Small intestine (tissue), 7 donors: ENCODE data around the gene LBR. TPM values are rescaled to one million over a fixed set of nuclear protein-coding genes. Genes with fewer than 3 reads are reported as not detected.

Experiments used
- DNase-seq, 2 donors: peaks; one replicate each; pipeline versions ENCODE4 v3.0.0 to v3.0.0-alpha.2; 2013
- FAIRE-seq: peaks from 2 replicates; lab custom pipeline; 2012; peaks lifted over from hg19 to GRCh38; lab: Jason Lieb, UNC
- H3K27ac ChIP-seq, 3 donors: one replicate each; pipeline ENCODE4 v1.5.1; 2013; ENCODE audit warnings: low read length in 2 of 3, mild to moderate bottlenecking in 2 of 3, control low read depth in 1 of 3, inconsistent platforms in 1 of 3, low read depth in 1 of 3, moderate library complexity in 1 of 3
- H3K27me3 ChIP-seq, 3 donors: one replicate each; pipeline ENCODE4 v1.6.1; 2013; ENCODE audit warnings: low read length in 3 of 3, inconsistent platforms in 1 of 3; ENCODE audit not compliant: control insufficient read depth in 3 of 3, insufficient read depth in 3 of 3
- H3K36me3 ChIP-seq, 3 donors: one replicate each; pipeline ENCODE4 v1.6.1; 2013; ENCODE audit warnings: low read length in 3 of 3, inconsistent platforms in 1 of 3, low read depth in 1 of 3, mild to moderate bottlenecking in 1 of 3, moderate library complexity in 1 of 3; ENCODE audit not compliant: control insufficient read depth in 3 of 3, insufficient read depth in 2 of 3
- H3K4me1 ChIP-seq, 3 donors: one replicate each; pipeline ENCODE4 v1.6.1; 2013; ENCODE audit warnings: low read length in 2 of 3, inconsistent platforms in 1 of 3, low read depth in 1 of 3, mild to moderate bottlenecking in 1 of 3, moderate library complexity in 1 of 3; ENCODE audit not compliant: control insufficient read depth in 3 of 3, insufficient read depth in 2 of 3
- H3K4me3 ChIP-seq, 3 donors: one replicate each; pipeline ENCODE4 v1.5.1; 2013; ENCODE audit warnings: low read length in 3 of 3, control low read depth in 1 of 3, inconsistent platforms in 1 of 3, low read depth in 1 of 3, mild to moderate bottlenecking in 1 of 3, moderate library complexity in 1 of 3
- H3K9me3 ChIP-seq, 2 donors: one replicate each; pipeline ENCODE4 v1.6.1; 2013; ENCODE audit warnings: low read depth in 1 of 2, low read length in 1 of 2; ENCODE audit not compliant: control insufficient read depth in 2 of 2, insufficient read depth in 1 of 2
- WGBS, 3 donors: extraction: QIAGEN DNeasy Blood & Tissue Kit; methylation state at CpG; one replicate each; pipeline ENCODE4 v1.1.7; 2013; 5-methylcytosine and 5-hydroxymethylcytosine counted together
- polyA plus RNA-seq, 4 donors: library from polyadenylated mRNA; stranded (reverse) in 3 of 4; unstranded in 1 of 4; fragments of 200-250 nt in 3 of 4; fragments of 120-200 nt in 1 of 4; gene quantifications; one replicate each; pipeline versions ENCODE4 v1.2.1 to v1.2.3, GENCODE V29; 2013
- donor health status: healthy with polysubstance abuse.
- donor health status: control.
- donor health status: control.
- donor health status: Bipolar disorder and iron deficiency.
- donor health status: healthy.

LBR gene
- polyA plus RNA-seq, 4 donors: 7.3 to 64.9 (median 35.5) TPM

DNA sequence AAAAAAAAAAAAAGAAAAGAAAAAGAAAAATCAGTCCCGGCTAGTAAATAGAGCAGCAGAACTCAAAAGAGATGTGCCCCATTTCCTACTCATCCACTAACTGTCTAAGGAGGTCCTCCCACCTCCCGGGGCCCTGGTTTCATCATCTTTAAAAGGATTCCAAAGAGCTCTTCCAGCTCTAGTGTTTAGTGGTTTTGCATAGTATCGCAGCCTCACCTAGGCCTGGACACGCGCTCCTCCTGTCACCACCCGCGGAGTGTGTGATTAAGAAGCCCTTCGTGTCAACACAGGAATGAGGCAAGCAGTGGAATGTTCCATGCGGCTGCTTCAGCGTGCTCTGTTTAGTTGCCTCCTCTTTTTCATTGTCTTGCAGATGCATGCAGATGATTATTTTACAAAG is 49.0 kb downstream of the LBR start:
- Histone ChIP-seq H3K36me3 (no peaks in the 10 kb centered on the region), H3K4me3 (no peak overlapping the region), H3K9me3 (no peaks in the 10 kb centered on the region), H3K4me1 (no peaks in the 10 kb centered on the region), H3K27ac (no peak overlapping the region), H3K27me3 (no peaks in the 10 kb centered on the region)
- FAIRE-seq (no peak), DNase-seq (no peak)
- WGBS, 3 donors: 67 to 79% (median 72%) methylated on average over 10 of the region's 10 CpGs

DNA sequence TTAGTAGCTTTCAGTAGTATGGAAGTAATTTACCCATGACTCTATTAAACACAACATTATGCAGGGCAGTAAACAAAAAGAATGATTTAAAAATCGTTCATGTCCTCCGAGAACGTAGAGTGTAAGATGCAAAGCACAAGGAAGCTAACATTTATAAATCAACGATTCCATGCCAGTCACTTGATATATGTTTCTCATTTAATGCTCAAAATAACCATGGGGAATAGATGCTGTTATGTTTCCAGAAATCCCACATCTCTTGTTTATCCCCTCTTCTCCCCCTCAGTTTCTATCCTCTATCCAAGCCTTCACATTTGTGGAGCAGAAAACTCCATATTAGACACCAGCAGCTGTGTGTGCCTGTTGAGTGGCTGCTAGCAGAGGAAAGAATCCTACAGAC is 52.8 kb downstream of the LBR start:
- H3K4me3 ChIP-seq: no peak overlapping the region
- no peak overlapping the region for H3K27ac ChIP-seq
- FAIRE-seq (no peak), DNase-seq (no peak)
- H3K36me3 ChIP-seq: no peaks in the 10 kb centered on the region
- 80 to 94% (median 94%) methylated on average over 4 of the region's 4 CpGs for WGBS, 3 donors
- H3K4me1 ChIP-seq: no peaks in the 10 kb centered on the region
- H3K27me3 ChIP-seq: no peaks in the 10 kb centered on the region
- no peaks in the 10 kb centered on the region for H3K9me3 ChIP-seq

DNA sequence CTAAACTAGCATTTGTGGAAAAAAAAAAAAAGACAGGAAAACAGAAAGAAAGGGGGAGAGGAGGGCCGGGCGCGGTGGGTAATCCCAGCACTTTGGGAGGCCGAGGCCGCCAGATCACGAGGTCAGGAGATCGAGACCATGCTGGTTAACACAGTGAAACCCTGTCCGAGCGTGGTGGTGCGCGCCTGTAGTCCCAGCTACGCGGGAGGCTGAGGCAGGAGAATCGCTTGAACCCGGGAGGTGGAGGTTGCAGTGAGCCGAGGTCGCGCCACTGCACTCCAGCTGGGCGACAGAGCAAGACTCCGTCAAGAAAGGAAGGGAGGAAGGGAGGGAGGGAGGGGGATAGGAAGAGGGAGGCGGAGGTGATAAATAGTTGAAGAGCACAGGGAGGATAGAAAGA is 54.7 kb downstream of the LBR start:
- DNase-seq: no peak
- no peak for FAIRE-seq
- Histone ChIP-seq H3K9me3 (no peaks in the 10 kb centered on the region), H3K4me1 (no peaks in the 10 kb centered on the region), H3K4me3 (no peak overlapping the region), H3K27ac (no peak overlapping the region), H3K27me3 (no peaks in the 10 kb centered on the region), H3K36me3 (no peaks in the 10 kb centered on the region)
- 91 to 94% (median 93%) methylated on average over 21 of the region's 21 CpGs for WGBS, 3 donors

DNA sequence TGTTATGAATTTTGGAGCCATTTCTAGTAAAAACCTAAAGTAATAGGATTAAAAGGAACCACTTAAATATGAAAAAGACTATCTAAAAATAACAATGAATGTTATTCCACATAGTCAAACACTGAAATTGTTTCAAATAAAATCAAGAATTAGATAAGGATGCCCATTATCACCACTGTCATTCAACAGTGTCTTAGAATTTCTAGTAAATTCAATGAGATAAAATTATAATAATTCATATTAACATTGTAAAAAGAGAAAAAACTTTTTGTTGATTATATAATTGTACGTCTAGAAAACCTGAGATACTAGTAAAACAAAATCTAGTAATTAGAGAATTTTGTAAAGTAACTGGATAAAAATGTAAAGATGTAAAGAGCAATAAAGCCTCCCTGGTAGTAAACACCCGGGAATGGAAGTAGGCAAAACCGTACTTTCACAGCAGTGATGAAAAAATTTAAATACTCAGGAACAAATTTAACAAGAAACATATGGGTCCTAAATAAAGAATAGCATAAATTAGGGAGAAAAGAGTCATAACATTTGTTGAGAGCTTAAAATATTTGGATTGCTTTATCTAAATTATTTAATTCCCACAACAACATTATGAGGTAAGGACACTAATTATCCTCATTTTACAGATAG is 56.4 kb downstream of the LBR start:
- H3K4me1 ChIP-seq: no peaks in the 10 kb centered on the region
- DNase-seq (no peak), FAIRE-seq (no peak)
- WGBS, 3 donors: 77 to 87% (median 79%) methylated on average over 3 of the region's 3 CpGs
- no peak overlapping the region for H3K4me3 ChIP-seq
- no peaks in the 10 kb centered on the region for H3K27me3 ChIP-seq
- H3K27ac ChIP-seq: no peak overlapping the region
- no peaks in the 10 kb centered on the region for H3K36me3 ChIP-seq
- H3K9me3 ChIP-seq: no peaks in the 10 kb centered on the region

DNA sequence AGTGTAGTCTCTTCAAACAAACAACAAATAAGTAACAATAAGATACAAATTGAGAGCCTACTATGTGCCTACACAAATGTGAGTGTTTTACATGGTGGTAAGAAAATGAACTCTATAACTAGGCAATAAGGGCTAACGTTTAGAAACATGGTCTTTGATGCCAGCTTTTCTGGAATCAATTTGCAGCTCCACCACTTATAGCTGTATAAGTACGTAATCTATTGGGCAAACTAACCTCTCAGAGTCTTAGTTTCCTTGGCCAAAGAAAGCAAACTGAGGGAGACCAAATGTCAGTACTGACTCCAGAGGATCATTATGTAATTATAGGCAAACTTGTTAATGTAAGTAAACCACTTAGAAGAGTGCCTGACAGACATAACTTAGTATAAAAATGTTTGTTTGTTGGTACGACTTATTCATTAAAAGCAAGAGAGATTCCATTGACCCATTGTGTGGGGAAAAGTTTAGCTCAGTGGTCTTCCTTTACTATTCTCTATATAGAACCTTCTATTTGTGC is 59.7 kb downstream of the LBR start:
- Histone ChIP-seq H3K27ac (no peak overlapping the region), H3K9me3 (no peaks in the 10 kb centered on the region), H3K4me3 (no peak overlapping the region), H3K27me3 (no peaks in the 10 kb centered on the region), H3K36me3 (no peaks in the 10 kb centered on the region), H3K4me1 (no peaks in the 10 kb centered on the region)
- WGBS, 3 donors: 75 to 87% (median 87%) methylated on average over 3 of the region's 3 CpGs
- DNase-seq (no peak), FAIRE-seq (no peak)

DNA sequence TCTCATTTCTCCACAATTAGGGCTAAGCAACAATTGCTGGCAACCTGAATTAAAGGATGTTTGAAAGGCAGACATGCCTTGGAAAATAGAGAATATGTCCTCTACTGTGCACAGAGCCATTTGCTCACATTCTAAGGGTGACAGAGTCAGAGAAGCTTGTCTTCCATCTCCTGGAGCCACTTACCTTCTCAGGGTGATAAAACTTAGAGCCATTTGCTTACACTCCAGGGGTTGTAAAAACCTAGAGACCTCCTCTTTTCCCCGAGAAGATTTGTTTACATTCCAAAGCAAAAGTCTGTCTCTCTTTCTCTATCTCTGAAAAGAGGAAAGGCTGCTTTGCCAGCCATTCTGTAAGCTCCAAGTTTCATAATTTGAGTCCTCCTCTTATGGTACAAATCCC is 61.3 kb downstream of the LBR start:
- Histone ChIP-seq H3K27ac (no peak overlapping the region), H3K27me3 (no peaks in the 10 kb centered on the region), H3K4me3 (no peak overlapping the region), H3K36me3 (no peaks in the 10 kb centered on the region), H3K9me3 (no peaks in the 10 kb centered on the region), H3K4me1 (no peaks in the 10 kb centered on the region)
- DNase-seq (no peak), FAIRE-seq (no peak)
- WGBS, 3 donors: 10 to 33% (median 19%) methylated on average over 1 of the region's 1 CpG

DNA sequence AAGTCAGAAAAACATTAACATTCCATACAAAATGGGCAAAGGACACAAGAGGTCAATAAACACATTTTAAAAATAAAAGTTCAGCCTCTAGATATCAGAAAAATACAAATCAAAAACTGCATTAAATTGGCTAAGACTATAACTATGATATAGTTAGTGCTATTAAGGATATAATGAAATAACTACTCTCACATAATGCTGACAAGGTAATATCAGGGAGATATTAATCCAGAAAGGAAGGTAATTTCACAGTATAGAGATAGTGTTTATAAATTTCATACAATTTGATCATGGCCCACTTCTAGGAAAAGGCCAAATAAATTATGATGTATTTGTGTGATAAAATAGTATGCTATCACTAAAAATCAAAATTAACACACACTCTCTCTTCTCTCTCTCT is 61.8 kb downstream of the LBR start:
- H3K27ac ChIP-seq: no peak overlapping the region
- no peaks in the 10 kb centered on the region for H3K4me1 ChIP-seq
- H3K4me3 ChIP-seq: no peak overlapping the region
- no peak for FAIRE-seq
- DNase-seq: no peak
- H3K27me3 ChIP-seq: no peaks in the 10 kb centered on the region
- H3K36me3 ChIP-seq: no peaks in the 10 kb centered on the region
- no peaks in the 10 kb centered on the region for H3K9me3 ChIP-seq

DNA sequence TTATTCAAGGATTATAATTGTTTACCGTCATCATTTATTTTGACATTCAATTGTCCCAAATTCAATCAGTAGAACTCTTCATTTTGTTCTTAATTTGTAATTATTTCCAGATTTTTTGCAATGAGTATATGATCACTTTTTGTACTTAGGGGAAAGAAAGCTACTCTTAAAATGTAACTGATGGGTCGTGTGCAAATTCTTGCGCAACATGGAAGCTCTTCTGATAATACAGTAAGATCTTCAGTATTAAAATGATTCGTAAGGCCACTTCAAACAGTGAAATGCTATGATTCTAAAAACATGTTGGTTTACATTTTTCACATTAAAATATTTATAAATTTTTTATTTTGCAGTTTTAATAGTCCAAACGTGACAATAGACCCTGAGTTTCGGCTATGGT is 63.4 kb downstream of the LBR start:
- no peak for FAIRE-seq
- H3K27me3 ChIP-seq: no peaks in the 10 kb centered on the region
- WGBS, 3 donors: 91 to 93% (median 93%) methylated on average over 6 of the region's 6 CpGs
- H3K9me3 ChIP-seq: no peaks in the 10 kb centered on the region
- no peak for DNase-seq
- H3K36me3 ChIP-seq: no peaks in the 10 kb centered on the region
- no peak overlapping the region for H3K27ac ChIP-seq
- no peak overlapping the region for H3K4me3 ChIP-seq
- no peaks in the 10 kb centered on the region for H3K4me1 ChIP-seq

DNA sequence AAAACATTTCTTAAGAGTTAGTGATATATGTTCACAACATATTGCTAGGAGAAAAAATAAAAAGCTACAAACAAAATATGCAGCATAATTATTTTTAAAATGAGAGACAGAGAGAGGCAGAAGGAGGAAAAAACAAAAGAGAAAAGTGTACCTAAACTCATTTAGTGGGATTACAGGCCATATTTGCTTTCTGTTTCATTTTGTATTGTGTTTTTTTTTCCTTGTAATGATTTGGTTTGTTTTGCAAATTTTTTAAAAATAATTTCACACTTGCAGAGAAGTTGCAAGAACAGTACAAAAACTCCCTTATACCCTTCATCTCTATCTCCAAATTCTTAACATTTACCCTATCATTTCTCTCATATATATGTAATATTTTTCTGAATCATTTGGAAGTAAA is 65.0 kb downstream of the LBR start:
- DNase-seq (no peak), FAIRE-seq (no peak)
- H3K36me3 ChIP-seq: no peaks in the 10 kb centered on the region

More for the DNA sequence above, 65.0 kb downstream of the LBR start:
- Histone ChIP-seq H3K27ac (no peak overlapping the region), H3K27me3 (no peaks in the 10 kb centered on the region), H3K9me3 (no peaks in the 10 kb centered on the region), H3K4me3 (no peak overlapping the region), H3K4me1 (no peaks in the 10 kb centered on the region)
